Keratinocyte (primary cell): Measurements from ENCODE around the gene SLC10A3. TPM values are rescaled to one million over a fixed set of nuclear protein-coding genes. Genes with fewer than 3 reads are reported as not detected.

Experiments
- DNase-seq: peaks from one replicate; pipeline ENCODE4 v3.0.0-alpha.2; 2011; ENCODE audit warnings: low read depth, missing footprints, low spot score
- FAIRE-seq: peaks from 2 replicates; lab custom pipeline; 2011; peaks lifted over from hg19 to GRCh38; lab: Jason Lieb, UNC
- H2AFZ ChIP-seq: 2 replicates; pipeline ENCODE4 v1.6.0; 2012; ENCODE audit warnings: low read length, control low read depth, inconsistent platforms; ENCODE audit not compliant: control insufficient read depth
- H3K27ac ChIP-seq: 2 replicates; pipeline ENCODE4 v1.5.1; 2011; ENCODE audit warnings: low read length; ENCODE audit not compliant: control insufficient read depth, insufficient read depth
- H3K27me3 ChIP-seq: 3 replicates; pipeline ENCODE4 v1.6.0; 2011; ENCODE audit warnings: low read length; ENCODE audit not compliant: control insufficient read depth, insufficient read depth; ENCODE audit errors: extremely low read depth
- H3K36me3 ChIP-seq, 2 experiments: 2 replicates in 1 of 2; 3 replicates in 1 of 2; pipeline ENCODE4 v1.5.1; 2011; ENCODE audit warnings: low read length in 2 of 2, mild to moderate bottlenecking in 1 of 2; ENCODE audit not compliant: control insufficient read depth in 2 of 2, insufficient read depth in 2 of 2; ENCODE audit errors: extremely low read depth in 1 of 2
- H3K4me1 ChIP-seq: 3 replicates; pipeline ENCODE4 v1.5.1; 2011; ENCODE audit warnings: low read length; ENCODE audit not compliant: control insufficient read depth, insufficient read depth; ENCODE audit errors: extremely low read depth
- H3K4me2 ChIP-seq: 3 replicates; pipeline ENCODE4 v1.6.0; 2011; ENCODE audit warnings: low read depth, low read length; ENCODE audit not compliant: control insufficient read depth, insufficient read depth; ENCODE audit errors: extremely low read depth
- H3K4me3 ChIP-seq, 3 experiments: fragments of 200-600 bp in 1 of 3; sonication (generic) in 1 of 3; 2 replicates in 2 of 3; 3 replicates in 1 of 3; pipeline ENCODE4 v1.5.1; 2011 to 2016; ENCODE audit warnings: low read length in 3 of 3, mild to moderate bottlenecking in 3 of 3, control low read depth in 2 of 3, inconsistent platforms in 1 of 3, low read depth in 1 of 3, mixed read lengths in 1 of 3, mixed run types in 1 of 3, moderate library complexity in 1 of 3; ENCODE audit not compliant: control insufficient read depth in 2 of 3, insufficient read depth in 2 of 3; ENCODE audit errors: extremely low read depth in 1 of 3
- H3K79me2 ChIP-seq: 2 replicates; pipeline ENCODE4 v1.6.0; 2012; ENCODE audit warnings: low read length; ENCODE audit not compliant: control insufficient read depth, insufficient read depth
- H3K9ac ChIP-seq: 3 replicates; pipeline ENCODE4 v1.6.0; 2011; ENCODE audit warnings: low read length; ENCODE audit not compliant: control insufficient read depth, insufficient read depth; ENCODE audit errors: extremely low read depth
- H3K9me1 ChIP-seq: 3 replicates; pipeline ENCODE4 v1.6.0; 2011; ENCODE audit warnings: low read length; ENCODE audit not compliant: control insufficient read depth, insufficient read depth; ENCODE audit errors: extremely low read depth
- H3K9me3 ChIP-seq: 2 replicates; pipeline ENCODE4 v1.5.1; 2012; ENCODE audit warnings: low read depth, low read length; ENCODE audit not compliant: control insufficient read depth
- H4K20me1 ChIP-seq: 3 replicates; pipeline ENCODE4 v1.6.0; 2011; ENCODE audit warnings: low read length; ENCODE audit not compliant: control insufficient read depth, insufficient read depth; ENCODE audit errors: extremely low read depth
- EZH2 ChIP-seq: IDR thresholded peaks from one replicate; pipeline ENCODE4 v1.6.1; 2012; ENCODE audit warnings: inconsistent platforms, mild to moderate bottlenecking, low read length, moderate library complexity
- dilution Hi-C: fragments of 300-500 bp; cut with MboI; formaldehyde crosslinking; loops from one replicate; pipeline ENCODE4 v1.7.0; 2020; ENCODE audit warnings: low sequenced_read_pairs; ENCODE audit not compliant: extremely low pct_ligation_motif_present
- polyA plus RNA-seq, 5 experiments: library from polyadenylated mRNA; depleted of rRNA in 3 of 5; stranded (reverse) in 3 of 5; stranded (forward) in 1 of 5; unstranded in 1 of 5; fragments of >200 nt; gene quantifications; 1 replicate in 1 of 5; 2 replicates in 3 of 5; 3 replicates in 1 of 5; pipeline versions ENCODE4 v1.2.1 to v1.2.3, GENCODE V29; 2011 to 2012; ENCODE audit warnings: missing spikeins in 2 of 5, low read depth in 1 of 5, low replicate concordance in 1 of 5
- TF ChIP-seq, protein P1 (sequence below), 3 experiments: IDR thresholded peaks in 1 of 3; conservative IDR thresholded peaks in 1 of 3; optimal IDR thresholded peaks in 1 of 3; 2 replicates in 2 of 3; 3 replicates in 1 of 3; pipeline versions ENCODE3 to v1.5.1; 2011; ENCODE audit warnings: low read length in 3 of 3, mild to moderate bottlenecking in 3 of 3, moderate library complexity in 2 of 3, control low read depth in 1 of 3, inconsistent platforms in 1 of 3; ENCODE audit not compliant: insufficient read depth in 2 of 3; ENCODE audit errors: extremely low read depth in 1 of 3

Gene SLC10A3
- polyA plus RNA-seq, 1 donor (not counting 4 experiments of a cell fraction or from before 2014, with no cell fraction given), result 8.1 TPM

GRCh38 chrX:154478728-154479622 is 11.5 kb downstream of the SLC10A3 start, which contains the start of gene LAGE3:
TSS of gene LAGE3 (minus strand) at chrX:154479281. CDS start at chrX:154478915, 366 bp downstream.
- Histone ChIP-seq H3K27me3 (no peaks in the 10 kb centered on the region), H3K27ac (no peak within 1 kb of the TSS), H3K9me3 (no peaks in the 10 kb centered on the region), H2AFZ (peak within 1 kb of the TSS; percentile 27), H3K36me3 (no peaks in the 10 kb centered on the region), H3K9ac (no peak within 1 kb of the TSS), H4K20me1 (no peaks in the 10 kb centered on the region), H3K4me1 (no peaks in the 10 kb centered on the region), H3K79me2 (no peaks in the 10 kb centered on the region), H3K4me3 (peak within 1 kb of the TSS; percentile 42 to 57 (median 47)), H3K9me1 (no peaks in the 10 kb centered on the region), H3K4me2 (peak within 1 kb of the TSS; percentile 67)
- no peak for TF ChIP-seq EZH2
- TF ChIP-seq, protein P1, sequence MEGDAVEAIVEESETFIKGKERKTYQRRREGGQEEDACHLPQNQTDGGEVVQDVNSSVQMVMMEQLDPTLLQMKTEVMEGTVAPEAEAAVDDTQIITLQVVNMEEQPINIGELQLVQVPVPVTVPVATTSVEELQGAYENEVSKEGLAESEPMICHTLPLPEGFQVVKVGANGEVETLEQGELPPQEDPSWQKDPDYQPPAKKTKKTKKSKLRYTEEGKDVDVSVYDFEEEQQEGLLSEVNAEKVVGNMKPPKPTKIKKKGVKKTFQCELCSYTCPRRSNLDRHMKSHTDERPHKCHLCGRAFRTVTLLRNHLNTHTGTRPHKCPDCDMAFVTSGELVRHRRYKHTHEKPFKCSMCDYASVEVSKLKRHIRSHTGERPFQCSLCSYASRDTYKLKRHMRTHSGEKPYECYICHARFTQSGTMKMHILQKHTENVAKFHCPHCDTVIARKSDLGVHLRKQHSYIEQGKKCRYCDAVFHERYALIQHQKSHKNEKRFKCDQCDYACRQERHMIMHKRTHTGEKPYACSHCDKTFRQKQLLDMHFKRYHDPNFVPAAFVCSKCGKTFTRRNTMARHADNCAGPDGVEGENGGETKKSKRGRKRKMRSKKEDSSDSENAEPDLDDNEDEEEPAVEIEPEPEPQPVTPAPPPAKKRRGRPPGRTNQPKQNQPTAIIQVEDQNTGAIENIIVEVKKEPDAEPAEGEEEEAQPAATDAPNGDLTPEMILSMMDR (optimal IDR thresholded peaks at IDR 0.05 in 1 of 3, IDR thresholded peaks at IDR 0.05 in 1 of 3, conservative IDR thresholded peaks at IDR 0.05 in 1 of 3; ENCODE audit: extremely low read depth in 1 of 3, insufficient read depth in 2 of 3, low read length in 3 of 3), result no peak
- DNase-seq (no peak), FAIRE-seq (no peak)
- dilution Hi-C loops, result no loop called here

DNA sequence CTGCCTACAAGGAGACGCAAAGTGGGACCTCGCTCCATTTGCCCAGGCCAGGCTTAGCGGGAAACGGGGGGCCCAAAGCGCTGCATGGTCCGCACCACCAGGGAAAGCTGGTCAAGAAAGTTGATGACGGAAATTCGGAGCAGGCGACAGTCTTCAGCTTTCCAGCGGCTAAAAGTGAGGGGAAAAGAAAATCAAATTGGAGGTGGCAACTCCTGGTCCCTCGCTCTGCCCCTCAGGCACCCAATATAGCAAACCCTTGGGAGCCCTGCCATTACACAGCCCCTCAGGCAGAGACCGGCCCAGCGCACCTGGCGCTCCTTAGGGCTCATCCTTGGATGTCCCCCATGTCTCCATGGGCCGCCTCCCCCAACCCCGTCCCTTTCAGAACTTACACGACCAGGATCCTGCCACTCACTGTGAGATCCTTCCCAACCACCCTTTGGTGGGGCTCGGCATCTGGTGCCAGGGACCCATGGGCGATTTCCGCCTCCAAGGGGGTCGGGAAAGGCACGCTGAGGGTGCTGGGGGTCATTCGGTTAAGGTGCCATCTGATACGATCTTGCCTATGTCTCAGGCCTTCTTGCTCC is 12.4 kb downstream of the SLC10A3 start:
- no peaks in the 10 kb centered on the region for H3K9me3 ChIP-seq
- H3K27ac ChIP-seq, result no peak overlapping the region
- H3K9ac ChIP-seq, result no peak overlapping the region
- H3K4me2 ChIP-seq, result peak overlapping the region; percentile 67
- H3K4me3 ChIP-seq, result peak overlapping the region; percentile 42 to 57 (median 47)
- H3K36me3 ChIP-seq, result no peaks in the 10 kb centered on the region
- FAIRE-seq, result no peak
- no peaks in the 10 kb centered on the region for H3K79me2 ChIP-seq
- no peaks in the 10 kb centered on the region for H3K4me1 ChIP-seq
- TF ChIP-seq, protein P1 (optimal IDR thresholded peaks at IDR 0.05 in 1 of 3, IDR thresholded peaks at IDR 0.05 in 1 of 3, conservative IDR thresholded peaks at IDR 0.05 in 1 of 3; ENCODE audit: extremely low read depth in 1 of 3, insufficient read depth in 2 of 3, low read length in 3 of 3), result no peak
- no peak for TF ChIP-seq EZH2
- H3K9me1 ChIP-seq, result no peaks in the 10 kb centered on the region
- no peak for DNase-seq
- dilution Hi-C loops, result no loop called here
- no peaks in the 10 kb centered on the region for H4K20me1 ChIP-seq
- no peak overlapping the region for H2AFZ ChIP-seq
- no peaks in the 10 kb centered on the region for H3K27me3 ChIP-seq
